Activated CD4-positive, alpha-beta T cell treated with anti-CD3 and anti-CD28 coated beads for 48 hours (primary cell): Measurements from ENCODE around the gene NEDD8.

Source experiments
- DNase-seq: peaks from one replicate; pipeline ENCODE4 v3.0.0-alpha.2; 2020

Gene NEDD8

DNA sequence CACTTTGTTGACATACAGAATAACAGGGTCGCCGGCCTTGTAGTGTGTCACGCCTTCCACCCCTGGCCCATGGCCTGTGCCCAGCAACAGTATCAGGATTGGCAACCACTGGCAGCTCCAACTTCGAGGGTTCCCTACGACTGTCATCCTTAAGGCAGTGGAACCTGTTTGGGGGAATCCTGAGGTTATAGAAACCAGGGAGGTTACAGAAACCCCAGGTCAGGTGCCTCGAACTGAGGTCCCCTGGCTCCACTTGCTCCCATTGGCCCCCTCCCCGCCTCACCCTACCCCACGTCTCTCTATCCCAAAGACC lies 37.3 kb downstream of the NEDD8 start:
- DNase-seq: no peak

DNA sequence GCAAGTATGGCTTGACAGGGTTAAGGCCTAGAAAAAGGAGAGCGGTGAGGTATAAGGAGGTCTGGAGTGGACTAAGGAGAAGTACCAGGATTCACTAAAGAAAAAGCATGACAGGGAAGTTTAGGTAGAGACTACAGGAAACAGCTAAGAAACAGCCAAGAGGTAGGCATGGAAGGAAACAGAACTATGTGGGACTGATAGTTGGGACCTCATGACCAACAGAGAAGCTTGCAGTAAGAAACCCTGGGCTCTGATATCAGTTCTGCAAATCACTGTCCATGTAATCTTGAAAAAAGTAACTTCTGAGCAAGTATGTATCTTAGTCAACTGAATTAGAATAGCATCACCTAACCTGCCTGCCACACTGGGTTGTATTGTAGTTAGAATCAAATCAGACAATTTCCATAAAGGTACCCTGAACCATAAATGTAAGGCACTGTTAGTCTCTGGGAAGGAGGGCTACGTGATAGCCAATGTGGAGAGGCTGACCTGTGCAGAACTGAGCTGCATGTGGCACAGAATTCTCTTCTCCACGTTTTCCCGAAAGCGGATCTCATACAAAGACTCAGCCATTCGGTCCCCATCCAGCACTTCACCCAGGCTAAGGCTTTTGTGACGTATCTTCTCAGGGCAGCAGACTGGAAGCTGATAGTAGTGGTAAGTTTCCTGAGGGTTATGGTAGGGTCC lies 37.8 kb downstream of the NEDD8 start:
- no peak for DNase-seq

DNA sequence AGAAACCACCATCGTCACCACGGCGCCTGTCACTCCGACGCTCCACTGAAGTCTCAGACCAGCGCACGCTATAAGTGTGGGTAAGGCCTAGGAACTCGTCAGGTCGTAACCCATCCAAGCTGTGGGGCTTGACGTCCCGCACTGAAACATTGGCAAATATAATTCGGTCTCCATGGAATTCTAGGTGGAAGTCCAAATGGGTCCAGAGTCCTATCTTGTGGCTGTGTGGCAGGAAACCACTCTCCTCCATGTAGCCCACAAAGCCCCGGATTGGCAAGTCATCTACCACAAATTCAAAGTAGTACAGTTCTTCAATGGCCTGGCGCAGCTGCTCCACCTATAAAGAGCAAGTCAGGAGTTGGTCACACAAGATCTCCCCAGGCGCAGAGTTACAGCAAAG lies 39.2 kb downstream of the NEDD8 start:
- no peak for DNase-seq

DNA sequence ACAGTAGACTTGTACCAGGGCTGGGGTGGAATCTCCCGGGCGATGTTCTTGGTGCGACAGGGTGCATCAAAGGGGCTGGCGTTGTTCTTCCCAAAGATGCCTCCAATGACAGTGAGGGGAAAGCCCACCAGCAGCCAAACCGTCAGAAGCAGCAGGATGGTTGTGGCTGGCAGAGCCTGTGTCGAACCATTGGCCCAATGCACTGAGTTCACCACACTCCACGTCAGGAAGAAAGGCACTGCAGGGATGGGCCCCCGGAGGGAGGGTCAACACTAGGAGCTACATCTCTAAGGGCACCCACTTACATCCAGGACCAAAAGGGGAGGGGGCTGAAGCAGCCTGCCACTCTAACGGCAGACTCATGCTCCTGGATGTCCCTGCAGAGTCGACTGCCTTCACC lies 41.8 kb downstream of the NEDD8 start:
- no peak for DNase-seq

DNA sequence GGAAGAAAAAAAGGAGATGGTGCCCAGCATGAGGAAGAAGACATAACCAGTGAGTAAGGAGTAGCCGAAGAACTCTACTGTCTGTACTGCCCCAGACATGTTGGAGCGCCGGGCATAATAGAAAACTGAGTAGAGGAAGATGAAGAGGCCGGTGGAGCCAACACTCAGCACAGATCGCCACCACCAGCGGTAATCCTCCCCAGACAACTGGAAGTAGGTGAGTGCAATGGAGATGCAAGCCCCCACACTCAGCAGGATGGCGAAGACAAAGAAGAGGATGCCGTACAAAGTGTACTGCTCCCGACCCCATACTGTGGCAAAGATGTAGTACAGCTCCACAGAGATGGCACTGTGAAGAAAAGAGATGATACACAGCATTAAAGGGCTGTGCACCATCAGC lies 42.7 kb downstream of the NEDD8 start:
- DNase-seq: no peak

DNA sequence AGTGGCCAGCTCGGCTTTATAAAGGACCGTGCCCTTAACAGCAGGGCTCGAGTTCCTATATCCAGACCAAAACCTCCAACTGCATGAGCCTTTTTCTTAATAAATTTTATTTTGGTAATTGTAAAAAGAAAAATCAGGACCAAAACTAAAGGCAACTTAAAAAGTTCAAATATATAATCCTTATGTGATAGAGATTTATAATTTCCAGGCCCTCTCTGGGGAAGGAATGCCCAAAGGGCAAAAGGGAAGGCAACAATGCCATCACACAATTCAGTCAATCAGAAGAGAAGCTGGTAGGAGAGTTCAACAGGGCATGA lies 43.1 kb downstream of the NEDD8 start:
- DNase-seq: no peak

DNA sequence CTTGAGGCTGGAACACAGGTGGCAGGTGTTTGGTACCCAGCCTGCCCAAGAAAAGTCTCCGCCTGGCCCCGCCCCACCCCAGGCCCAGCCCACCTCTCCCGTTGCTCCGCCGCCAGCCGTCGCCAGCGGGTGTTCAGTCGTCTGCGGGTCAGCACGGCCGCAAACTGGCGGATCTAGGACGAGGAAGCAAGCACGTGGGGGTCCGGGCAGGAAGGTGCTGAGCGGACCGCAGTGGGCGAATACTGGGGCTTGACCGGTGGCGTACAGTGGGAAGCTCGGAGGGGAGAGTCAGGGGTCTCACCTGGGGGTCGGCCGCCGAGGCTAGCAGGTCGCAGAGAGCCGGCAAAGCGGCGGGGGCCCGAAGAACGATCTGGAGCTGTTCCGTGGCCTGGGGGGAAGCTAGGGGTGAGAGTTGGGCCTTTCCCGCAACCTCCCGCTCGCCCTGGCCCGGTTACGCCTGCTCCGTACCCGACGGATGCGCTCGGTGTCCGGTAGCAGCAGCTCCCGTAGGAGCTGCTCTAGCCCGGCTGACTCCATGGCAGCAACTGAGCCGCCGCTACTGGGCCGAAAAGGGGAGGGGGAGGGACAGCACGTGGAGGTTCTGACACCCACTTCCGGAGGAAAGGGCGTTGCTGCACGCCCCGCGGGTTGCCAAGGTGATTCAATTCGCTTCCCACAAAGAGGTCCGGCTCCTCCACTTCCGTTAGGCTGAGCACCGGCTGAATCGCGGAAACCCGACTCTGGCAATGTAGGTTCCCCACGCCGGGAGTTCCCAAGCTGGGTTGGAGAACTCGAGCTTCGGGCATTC lies 43.7 kb downstream of the NEDD8 start, which contains the start of gene IPO4:
TSS of gene IPO4 (minus strand) at position 566 of the 808 bp plus-strand sequence. CDS start at position 537, 29 bp downstream.
- peak; percentile 97 for DNase-seq

DNA sequence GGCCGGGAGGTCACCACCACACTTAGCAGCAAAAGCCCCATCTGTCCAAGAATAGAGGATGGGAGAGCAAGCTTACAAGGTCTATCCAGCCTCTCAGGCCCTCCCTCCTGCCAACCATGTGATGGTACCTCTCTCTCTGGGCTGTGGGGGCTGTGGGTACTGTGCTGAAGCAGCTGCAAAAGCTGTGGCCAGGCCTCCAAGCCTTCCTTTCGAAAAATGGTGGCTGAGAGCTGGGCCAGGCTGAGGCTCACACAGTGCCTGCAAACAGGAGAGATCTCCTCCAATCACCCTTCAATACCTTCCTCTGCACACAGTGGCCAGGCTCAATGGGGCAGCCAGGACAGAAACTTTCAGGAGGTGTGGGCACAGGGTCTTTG lies 44.6 kb downstream of the NEDD8 start:
- no peak for DNase-seq

DNA sequence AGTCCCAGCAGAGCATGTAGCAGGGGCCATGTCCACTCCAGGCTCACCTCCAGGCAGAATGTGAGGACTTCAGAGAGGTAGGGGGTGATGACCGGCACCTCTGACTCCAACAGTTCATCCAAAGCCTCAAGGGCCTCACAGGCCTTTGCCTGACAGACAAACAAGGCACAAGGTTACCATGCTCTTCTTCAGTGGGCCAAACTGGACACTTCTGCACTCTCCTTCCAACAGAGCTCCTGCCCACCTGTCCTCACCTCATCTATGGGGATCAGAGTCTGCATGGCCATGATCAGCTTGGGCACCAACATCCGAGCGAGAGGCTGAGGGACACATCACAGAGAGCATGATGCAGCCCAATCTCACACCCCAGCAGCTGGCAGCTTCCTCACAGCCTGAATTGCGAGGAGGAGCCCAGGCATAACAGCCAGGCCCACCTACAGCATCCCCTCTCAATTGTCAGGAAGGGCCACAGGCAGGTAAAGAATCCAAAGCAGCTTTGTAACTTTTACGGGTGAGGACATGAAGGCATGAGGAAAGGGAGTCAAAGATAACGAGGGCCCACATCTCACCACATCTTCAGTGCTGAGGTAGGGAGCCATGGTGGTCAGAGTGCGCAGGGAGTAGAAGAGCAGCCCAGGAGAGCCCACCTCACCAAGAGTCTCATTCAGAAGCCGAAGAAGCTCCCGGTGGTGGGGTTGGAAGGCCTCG lies 45.2 kb downstream of the NEDD8 start:
- no peak for DNase-seq

DNA sequence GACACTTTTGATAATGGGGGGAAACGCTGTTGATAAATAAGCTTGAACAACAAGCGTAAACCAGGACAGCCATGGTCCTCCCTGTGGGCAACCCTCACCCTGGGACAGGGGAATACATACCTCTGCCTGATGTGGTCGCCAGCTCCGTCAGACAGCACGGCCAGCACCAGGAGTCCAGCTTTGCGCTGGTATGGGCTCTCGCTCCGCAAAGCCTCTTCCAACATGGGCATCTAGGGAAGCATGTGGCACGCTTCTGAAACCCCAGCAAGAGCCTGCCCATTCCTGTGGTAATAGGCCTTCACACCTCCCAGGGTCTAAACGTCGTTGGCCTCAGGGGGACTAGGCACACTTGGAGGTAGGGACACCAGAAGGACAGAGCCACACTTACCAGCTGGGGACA lies 46.4 kb downstream of the NEDD8 start:
- no peak for DNase-seq

DNA sequence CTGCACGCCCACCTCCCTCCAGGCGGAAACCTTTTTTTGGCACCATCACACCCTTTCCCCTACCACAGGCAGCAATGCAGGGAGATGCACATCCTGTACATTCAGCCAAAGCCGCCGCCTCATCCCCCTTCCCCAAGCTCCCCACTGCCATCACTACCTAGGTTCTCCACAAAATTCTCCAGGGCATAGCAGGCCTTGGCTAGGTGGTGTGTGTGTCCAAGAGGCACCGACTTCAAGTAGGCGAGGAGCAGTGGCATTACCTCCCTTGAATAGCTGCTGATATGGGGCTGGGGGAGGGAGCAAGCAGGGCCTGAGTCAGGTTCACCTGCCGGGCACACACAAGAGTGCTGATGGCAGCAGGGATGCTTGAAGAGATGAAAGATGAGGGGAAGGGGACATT lies 47.1 kb downstream of the NEDD8 start:
- DNase-seq: no peak

DNA sequence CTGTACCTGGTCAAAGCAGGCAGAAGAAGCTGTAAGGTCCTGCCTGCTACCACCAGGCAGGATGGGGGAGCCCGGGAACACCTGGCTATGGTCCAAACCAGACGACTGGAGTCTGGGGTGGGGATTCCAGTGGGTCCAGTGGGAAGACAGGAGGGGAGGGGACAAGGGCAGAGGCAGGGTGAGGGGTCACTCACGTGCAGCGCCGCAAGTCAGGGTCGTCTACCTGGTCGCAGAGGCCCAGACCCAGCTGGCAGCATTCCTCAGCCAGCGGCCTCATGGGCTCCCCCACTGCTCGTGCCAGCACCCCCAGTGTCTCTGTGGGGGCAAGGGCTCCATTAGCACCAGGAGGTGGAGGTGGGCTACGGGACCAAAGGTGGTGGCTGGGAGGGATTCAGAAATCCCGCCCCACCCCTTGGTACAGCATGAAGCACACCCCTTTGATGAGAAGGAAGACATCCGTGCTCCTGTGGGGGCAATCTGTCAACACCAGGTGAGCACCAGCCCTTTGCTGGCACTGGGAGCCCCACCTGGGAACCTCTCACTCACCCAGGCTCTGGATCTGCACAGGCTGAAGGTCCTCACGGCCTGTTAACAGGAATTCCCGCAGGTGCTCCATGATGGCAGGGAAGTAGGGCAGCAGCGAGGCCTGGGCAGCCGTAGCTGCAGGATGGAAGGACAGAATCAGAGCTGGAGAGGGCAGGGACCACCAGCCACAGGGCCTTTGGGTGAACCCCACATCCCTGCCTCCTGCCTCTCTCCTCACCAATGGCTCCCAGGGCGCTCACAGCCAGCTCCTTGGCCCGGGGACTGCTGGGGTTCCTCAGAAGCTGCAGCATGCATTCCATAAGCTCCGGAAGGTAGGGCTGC lies 47.8 kb downstream of the NEDD8 start:
- no peak for DNase-seq

DNA sequence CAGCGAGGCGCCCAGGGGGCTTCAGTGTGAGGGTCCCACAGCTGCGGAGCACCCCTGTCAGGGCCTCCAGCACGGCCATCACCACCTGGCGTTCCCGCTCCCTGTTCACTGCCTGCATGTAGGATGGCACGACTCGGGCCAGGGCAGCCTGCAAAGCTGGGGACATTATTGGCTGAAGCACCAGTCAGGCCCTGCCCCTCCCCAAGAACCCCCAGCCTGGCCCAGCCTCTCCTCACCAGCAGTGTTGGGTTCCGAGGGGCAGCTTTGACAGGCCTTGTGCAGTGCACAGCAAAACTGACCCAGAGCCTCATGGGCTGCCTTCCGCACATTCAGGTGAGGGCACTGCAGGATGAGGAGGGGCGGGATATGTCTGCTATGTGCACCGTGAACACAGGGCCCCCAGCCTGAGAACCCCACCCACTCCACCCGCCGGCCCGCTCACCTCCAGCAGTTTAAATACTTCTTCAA lies 49.1 kb downstream of the NEDD8 start:
- no peak for DNase-seq

DNA sequence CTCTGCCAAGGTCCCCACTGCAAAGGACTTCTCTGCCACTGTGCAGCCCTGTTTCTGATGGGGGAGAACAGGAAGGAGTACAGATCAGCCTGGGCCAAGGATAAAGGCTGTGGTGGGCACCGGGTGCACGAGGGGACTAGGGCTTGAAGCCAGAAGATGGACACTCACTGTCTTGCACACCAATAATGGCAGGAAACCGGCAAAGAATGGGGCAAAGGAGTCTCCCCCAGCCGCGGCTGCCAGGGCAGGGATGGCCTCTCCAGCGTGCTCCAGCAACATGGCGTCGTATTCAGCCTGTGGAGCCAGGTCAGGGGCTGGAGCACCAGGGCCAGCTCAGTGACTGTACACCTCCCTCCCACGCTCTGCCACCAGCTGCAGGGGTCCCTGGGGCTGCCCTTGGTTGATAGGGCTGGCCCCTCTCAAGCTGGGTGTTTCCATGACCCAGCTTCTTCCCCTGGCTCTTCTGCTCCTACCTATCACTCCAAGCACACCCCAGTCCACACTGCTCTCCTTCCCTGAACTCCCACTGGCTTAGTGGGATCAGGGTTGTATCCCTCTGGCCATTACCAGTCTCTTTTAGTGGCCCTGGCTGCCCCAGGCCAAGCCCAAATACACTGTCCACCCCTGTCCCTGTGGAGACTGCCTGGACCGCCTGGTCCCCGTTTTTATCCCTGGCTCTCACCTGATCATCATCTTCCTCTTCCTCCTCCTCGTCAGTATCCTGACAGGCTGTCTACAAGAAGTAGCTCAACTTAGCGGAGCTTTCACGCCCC lies 49.9 kb downstream of the NEDD8 start:
- DNase-seq: no peak

DNA sequence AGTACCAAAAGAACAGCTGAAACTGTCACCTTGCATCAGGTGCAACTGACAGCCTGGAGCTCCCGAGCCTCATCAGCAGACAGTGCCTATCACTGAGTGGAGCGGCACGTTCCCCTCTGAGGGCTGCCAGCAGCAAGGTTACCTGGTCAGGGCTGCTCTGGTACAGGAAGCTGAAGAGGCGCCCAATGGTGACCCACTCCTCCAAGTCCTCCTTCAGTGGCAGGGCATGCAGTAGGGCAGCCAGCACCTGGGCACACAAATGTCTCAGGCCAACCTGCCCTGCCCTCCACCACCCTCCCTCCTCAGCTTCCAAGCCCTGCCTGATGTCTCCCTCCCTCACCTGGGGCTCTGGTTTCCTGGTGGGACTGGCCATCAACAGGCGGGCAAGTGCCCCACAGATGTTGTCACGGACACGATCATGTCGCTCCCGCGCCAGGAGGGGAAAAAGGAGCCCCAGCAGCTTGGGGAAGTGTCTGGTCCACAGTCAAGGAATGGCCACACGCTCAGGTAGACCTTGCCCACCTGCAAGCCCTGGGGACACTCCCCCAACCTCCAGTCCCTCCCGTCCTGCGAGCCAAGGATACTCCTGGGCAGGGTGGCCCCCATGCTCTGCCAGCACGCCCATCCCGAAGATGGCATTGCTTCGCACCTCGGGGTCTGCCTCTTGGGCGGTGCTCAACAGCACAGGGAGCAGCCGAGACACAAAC lies 50.6 kb downstream of the NEDD8 start:
- DNase-seq: no peak

DNA sequence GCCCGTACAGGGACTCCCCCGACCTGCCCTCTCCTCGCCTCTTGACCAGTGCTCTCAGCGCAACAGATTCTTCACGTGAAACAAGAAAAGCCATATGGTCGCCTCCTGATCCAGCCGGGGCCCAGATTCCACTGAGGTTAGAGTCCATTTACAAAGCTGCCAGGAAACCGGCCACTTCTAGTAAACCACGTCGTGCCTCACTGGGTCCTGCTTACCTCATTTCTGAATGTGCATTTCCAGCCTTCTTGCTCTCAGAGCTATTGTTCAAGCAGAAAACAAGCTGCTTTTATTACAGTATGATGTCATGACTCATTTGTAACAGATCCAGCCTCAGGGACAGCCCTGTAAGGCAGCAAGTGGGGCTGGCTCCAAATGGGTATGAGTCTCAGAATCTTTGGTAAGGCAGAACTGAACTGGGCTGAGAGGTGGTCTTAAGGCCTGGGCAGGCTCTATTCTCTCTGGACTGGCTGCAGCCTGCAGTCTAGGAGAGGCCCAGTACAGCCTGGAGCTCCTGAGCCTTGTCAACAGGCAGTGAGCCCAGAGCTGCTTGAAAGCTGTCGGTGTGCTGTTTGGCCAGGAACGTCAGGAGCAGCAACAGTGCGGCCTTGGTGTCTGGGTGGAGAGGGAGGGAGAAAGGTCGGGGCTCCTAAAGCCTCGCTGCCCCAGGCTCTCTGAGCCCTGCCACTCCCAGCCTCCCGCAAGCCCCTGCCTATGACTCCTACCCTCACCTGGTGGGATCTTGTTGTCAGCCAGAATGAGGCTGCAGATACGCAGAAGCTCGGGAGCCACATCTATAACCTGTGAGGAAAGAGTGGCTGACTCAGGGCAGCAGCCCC lies 52.0 kb downstream of the NEDD8 start:
- no peak for DNase-seq

DNA sequence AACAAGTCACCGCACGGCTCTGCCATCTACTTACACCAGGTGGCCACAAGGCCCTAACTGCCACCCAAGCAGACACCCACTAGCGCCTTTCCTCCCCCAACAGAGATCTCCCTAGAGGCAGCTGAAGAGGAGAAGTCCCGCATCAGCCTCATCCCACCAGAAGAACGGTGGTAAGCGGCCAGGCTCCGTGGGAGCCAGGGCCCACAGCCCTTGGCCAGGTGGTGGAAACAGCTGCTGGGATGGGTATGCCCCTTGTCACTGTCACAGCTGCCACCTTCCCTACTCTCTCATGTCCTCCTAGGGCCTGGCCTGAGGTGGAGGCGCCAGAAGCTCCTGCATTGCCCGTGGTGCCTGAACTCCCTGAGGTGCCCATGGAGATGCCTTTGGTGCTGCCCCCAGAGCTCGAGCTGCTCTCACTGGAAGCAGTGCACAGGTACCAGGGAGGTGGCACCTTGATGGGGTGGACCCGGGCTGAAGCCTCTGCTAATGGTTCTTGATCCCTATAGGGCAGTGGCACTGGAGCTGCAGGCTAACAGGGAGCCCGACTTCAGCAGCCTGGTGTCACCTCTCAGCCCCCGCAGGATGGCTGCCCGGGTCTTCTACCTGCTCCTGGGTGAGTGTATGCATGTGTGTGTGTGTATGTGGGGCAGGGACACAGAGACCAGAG lies 52.7 kb downstream of the NEDD8 start:
- DNase-seq: no peak

DNA sequence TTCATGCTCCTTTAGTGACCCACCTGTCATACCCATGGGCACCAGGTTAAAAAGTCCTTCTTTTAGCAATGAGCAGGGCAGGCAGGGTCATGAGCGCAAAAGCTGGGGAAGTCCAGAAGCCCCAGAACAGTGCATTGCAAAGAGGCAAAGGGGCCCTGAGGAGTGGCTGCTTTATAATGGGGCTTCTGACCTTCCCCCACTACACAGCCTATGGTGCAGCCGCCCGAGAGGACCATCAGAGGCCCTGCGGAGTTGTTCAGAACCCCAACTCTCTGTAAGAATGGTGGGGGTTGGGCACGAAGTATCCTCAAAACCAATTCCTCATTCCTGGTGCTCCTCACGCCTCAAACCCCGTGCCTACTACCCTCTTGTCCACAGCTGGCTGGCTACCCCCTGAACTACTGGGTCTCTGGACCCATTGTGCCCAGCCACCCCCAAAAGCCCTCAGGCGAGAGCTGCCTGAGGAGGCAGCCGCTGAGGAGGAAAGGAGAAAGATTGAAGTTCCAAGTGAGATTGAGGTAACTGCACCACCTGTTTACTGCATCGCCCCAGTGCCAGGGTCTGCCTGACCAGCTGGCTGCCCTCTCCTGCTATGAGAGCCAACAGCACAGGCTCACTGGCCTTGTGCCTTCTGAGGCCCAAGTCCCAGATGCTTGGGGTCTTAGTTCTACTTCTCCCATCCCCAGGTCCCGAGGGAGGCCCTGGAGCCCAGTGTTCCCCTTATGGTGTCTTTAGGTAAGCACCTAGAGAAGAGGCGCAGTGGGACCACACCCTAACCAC lies 53.6 kb downstream of the NEDD8 start:
- DNase-seq: no peak

DNA sequence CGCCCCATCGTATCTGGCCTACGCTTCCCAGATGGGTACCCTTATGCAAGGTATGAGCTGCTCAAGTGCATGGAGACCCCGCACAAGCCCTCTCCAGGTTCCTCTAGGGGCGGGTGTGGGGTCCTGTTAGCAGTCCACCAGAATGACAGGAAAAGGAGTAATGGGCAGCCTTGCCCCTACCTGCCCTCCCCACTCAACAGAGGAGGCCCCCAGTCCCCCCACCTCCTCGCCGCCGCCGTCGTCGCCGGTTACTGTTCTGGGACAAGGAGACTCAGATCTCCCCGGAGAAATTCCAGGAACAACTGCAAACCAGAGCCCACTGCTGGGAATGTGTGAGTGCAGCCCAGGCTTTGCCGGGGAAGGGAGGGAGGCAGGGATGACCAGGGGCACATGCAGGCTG lies 54.3 kb downstream of the NEDD8 start:
- no peak for DNase-seq
